ENCODE measurements around the gene HTR3E. TPM values are rescaled to one million over a fixed set of nuclear protein-coding genes. Genes with fewer than 3 reads are reported as not detected.
A peak's percentile ranks its signal among the peaks of the same experiment; 100 is the strongest.
"Not testable (repeated sequence)": the region's sequence is repeated elsewhere in the genome, so short reads cannot be mapped to it uniquely, and the experiment has no call there.

HTR3E gene
- total RNA-seq, 1 experiment from 2014 or later = not detected

DNA sequence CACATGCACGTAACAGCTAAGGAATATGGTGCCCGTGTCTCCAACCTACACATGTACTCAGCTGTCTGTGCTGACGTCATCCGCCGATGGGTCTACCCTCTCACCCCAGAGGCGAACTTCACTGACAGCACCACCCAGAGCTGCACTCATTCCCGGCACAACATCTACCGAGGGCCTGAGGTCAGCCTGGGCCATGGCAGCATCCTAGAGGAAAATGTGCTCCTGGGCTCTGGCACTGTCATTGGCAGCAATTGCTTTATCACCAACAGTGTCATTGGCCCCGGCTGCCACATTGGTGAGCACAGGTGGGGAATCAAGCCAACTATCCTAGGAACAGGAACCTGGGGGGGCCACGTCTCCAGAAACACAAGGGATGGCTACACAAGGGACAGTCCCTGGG, 43.6 kb downstream of the HTR3E start:
- H3K79me2 ChIP-seq (ENCODE audit: low read length) = peaks cover 28% of the 10 kb centered on the region
- H3K9me2 ChIP-seq (replicated peaks; ENCODE audit: insufficient read depth, low read length) = no peaks in the 10 kb centered on the region
- H3K4me2 ChIP-seq (ENCODE audit: low read depth, low read length, poor library complexity, severe bottlenecking) = no peak overlapping the region
- peaks cover 17% of the 10 kb centered on the region for H3K4me1 ChIP-seq (ENCODE audit: low read length)
- H3K27me3 ChIP-seq (ENCODE audit: low read length) = no peaks in the 10 kb centered on the region
- no peaks in the 10 kb centered on the region for H3K9me3 ChIP-seq (ENCODE audit: low read length)
- no peak overlapping the region for H3K9ac ChIP-seq (ENCODE audit: low read length)
- H3K27ac ChIP-seq (ENCODE audit: low read length) = no peak overlapping the region
- H2AFZ ChIP-seq (ENCODE audit: low read length) = no peak overlapping the region
- H3K36me3 ChIP-seq (ENCODE audit: insufficient read depth, low read length) = peaks cover 62% of the 10 kb centered on the region
- DNase-seq = no peak
- peaks cover 4% of the 10 kb centered on the region; the same call in 1 of the 2 replicates for H4K20me1 ChIP-seq (ENCODE audit: insufficient read depth, low read depth, low read length)
- H3K4me3 ChIP-seq (ENCODE audit: low read length) = no peak overlapping the region

DNA sequence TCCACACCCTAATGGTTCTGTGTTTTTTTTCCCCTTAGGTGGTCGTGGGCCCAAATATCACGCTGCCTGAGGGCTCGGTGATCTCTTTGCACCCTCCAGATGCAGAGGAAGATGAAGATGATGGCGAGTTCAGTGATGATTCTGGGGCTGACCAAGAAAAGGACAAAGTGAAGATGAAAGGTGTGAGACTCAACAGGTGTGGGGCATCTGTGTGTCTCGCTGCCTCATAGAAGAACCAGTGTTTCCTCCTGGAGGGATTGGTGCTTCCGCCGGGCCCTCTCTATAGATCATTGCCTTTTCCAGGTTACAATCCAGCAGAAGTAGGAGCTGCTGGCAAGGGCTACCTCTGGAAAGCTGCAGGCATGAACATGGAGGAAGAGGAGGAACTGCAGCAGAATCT, 45.3 kb downstream of the HTR3E start:
- H3K9me2 ChIP-seq (replicated peaks; ENCODE audit: insufficient read depth, low read length) = no peaks in the 10 kb centered on the region
- H3K27ac ChIP-seq (ENCODE audit: low read length) = no peak overlapping the region
- H3K4me3 ChIP-seq (ENCODE audit: low read length) = no peak overlapping the region
- no peaks in the 10 kb centered on the region; the same call in 1 of the 2 replicates for H4K20me1 ChIP-seq (ENCODE audit: insufficient read depth, low read depth, low read length)
- no peak overlapping the region for H2AFZ ChIP-seq (ENCODE audit: low read length)
- no peak for DNase-seq
- no peaks in the 10 kb centered on the region for H3K27me3 ChIP-seq (ENCODE audit: low read length)
- peaks cover 11% of the 10 kb centered on the region for H3K79me2 ChIP-seq (ENCODE audit: low read length)
- no peak overlapping the region for H3K9ac ChIP-seq (ENCODE audit: low read length)
- peaks cover 64% of the 10 kb centered on the region for H3K36me3 ChIP-seq (ENCODE audit: insufficient read depth, low read length)
- peaks cover 4% of the 10 kb centered on the region for H3K4me1 ChIP-seq (ENCODE audit: low read length)
- H3K9me3 ChIP-seq (ENCODE audit: low read length) = no peaks in the 10 kb centered on the region
- H3K4me2 ChIP-seq (ENCODE audit: low read depth, low read length, poor library complexity, severe bottlenecking) = no peak overlapping the region

DNA sequence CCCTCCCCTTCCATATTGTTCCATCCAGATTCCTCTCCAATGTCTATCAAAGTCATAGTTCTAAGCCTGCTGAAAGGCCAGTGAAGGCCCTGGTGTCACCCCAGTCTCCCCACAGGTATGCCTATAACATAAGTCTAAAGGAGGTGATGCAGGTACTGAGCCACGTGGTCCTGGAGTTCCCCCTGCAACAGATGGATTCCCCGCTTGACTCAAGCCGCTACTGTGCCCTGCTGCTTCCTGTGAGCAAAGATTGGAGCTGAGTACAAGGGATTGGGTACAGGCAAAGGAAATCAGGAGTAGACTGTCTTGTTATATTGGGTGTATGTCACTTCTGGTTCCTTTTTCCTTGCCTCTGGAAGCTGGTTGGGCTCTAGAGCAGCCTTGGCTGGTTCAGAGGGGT, 46.5 kb downstream of the HTR3E start:
- no peak for DNase-seq
- Histone ChIP-seq H3K9me3 (ENCODE audit: low read length) (no peaks in the 10 kb centered on the region), H4K20me1 (ENCODE audit: insufficient read depth, low read depth, low read length) (no peaks in the 10 kb centered on the region; the same call in 1 of the 2 replicates), H3K27me3 (ENCODE audit: low read length) (no peaks in the 10 kb centered on the region), H3K9me2 (replicated peaks; ENCODE audit: insufficient read depth, low read length) (no peaks in the 10 kb centered on the region), H3K27ac (ENCODE audit: low read length) (no peak overlapping the region), H3K4me3 (ENCODE audit: low read length) (no peak overlapping the region), H3K9ac (ENCODE audit: low read length) (no peak overlapping the region), H3K36me3 (ENCODE audit: insufficient read depth, low read length) (peaks cover 54% of the 10 kb centered on the region), H3K79me2 (ENCODE audit: low read length) (no peaks in the 10 kb centered on the region), H3K4me1 (ENCODE audit: low read length) (no peaks in the 10 kb centered on the region), H3K4me2 (ENCODE audit: low read depth, low read length, poor library complexity, severe bottlenecking) (no peak overlapping the region), H2AFZ (ENCODE audit: low read length) (no peak overlapping the region)

DNA sequence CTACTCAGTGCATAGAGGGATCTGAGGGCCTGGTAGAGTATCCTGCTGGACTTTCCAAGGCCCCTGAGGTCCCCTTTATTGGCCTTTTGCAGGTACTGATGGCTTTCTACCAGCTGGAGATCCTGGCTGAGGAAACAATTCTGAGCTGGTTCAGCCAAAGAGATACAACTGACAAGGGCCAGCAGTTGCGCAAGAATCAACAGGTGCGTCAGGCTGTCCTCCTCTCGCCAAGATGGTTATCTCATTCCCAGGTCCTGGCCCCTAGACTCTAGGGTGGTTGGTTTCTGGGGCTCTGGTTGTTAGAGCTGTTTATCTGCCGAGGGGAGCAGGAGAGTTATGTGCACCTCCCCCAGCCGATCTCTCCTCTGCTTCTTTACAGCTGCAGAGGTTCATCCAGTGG, 47.6 kb downstream of the HTR3E start:
- DNase-seq = no peak
- Histone ChIP-seq H3K27me3 (ENCODE audit: low read length) (no peaks in the 10 kb centered on the region), H2AFZ (ENCODE audit: low read length) (no peak overlapping the region), H3K9ac (ENCODE audit: low read length) (no peak overlapping the region), H4K20me1 (ENCODE audit: insufficient read depth, low read depth, low read length) (no peaks in the 10 kb centered on the region; the same call in 1 of the 2 replicates), H3K27ac (ENCODE audit: low read length) (no peak overlapping the region), H3K4me2 (ENCODE audit: low read depth, low read length, poor library complexity, severe bottlenecking) (no peak overlapping the region), H3K36me3 (ENCODE audit: insufficient read depth, low read length) (peaks cover 54% of the 10 kb centered on the region), H3K9me3 (ENCODE audit: low read length) (no peaks in the 10 kb centered on the region), H3K4me1 (ENCODE audit: low read length) (no peaks in the 10 kb centered on the region), H3K4me3 (ENCODE audit: low read length) (no peak overlapping the region), H3K79me2 (ENCODE audit: low read length) (no peaks in the 10 kb centered on the region), H3K9me2 (replicated peaks; ENCODE audit: insufficient read depth, low read length) (no peaks in the 10 kb centered on the region)

DNA sequence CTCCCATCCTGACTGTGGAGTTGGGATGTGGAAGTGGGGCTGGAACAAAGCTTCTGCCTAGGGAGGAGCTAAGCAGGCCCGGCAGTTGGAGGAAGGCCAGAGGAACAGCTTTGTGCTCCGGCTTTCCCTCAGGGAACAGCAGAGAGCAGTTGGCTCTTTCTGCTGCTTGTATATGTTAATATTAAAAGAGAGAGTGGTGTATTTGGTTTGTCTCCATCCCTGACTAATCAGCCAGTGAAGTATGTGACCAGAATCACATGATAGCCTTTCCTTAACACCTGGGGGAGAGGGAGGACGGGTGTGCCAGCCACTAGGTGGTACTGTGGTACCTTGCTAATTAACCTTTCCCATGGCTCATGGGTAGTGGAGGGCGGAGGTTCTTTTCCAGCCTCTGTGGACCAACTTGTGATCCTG, 48.3 kb downstream of the HTR3E start:
- H3K4me1 ChIP-seq (ENCODE audit: low read length) = no peaks in the 10 kb centered on the region
- peak; percentile 78 for DNase-seq
- H3K79me2 ChIP-seq (ENCODE audit: low read length) = no peaks in the 10 kb centered on the region
- no peaks in the 10 kb centered on the region for H3K27me3 ChIP-seq (ENCODE audit: low read length)
- no peak overlapping the region for H3K4me3 ChIP-seq (ENCODE audit: low read length)
- no peaks in the 10 kb centered on the region for H3K9me2 ChIP-seq (replicated peaks; ENCODE audit: insufficient read depth, low read length)
- H3K36me3 ChIP-seq (ENCODE audit: insufficient read depth, low read length) = peaks cover 51% of the 10 kb centered on the region
- no peak overlapping the region for H3K4me2 ChIP-seq (ENCODE audit: low read depth, low read length, poor library complexity, severe bottlenecking)
- no peaks in the 10 kb centered on the region; the same call in 1 of the 2 replicates for H4K20me1 ChIP-seq (ENCODE audit: insufficient read depth, low read depth, low read length)
- no peaks in the 10 kb centered on the region for H3K9me3 ChIP-seq (ENCODE audit: low read length)
- H2AFZ ChIP-seq (ENCODE audit: low read length) = no peak overlapping the region
- no peak overlapping the region for H3K27ac ChIP-seq (ENCODE audit: low read length)
- H3K9ac ChIP-seq (ENCODE audit: low read length) = no peak overlapping the region

DNA sequence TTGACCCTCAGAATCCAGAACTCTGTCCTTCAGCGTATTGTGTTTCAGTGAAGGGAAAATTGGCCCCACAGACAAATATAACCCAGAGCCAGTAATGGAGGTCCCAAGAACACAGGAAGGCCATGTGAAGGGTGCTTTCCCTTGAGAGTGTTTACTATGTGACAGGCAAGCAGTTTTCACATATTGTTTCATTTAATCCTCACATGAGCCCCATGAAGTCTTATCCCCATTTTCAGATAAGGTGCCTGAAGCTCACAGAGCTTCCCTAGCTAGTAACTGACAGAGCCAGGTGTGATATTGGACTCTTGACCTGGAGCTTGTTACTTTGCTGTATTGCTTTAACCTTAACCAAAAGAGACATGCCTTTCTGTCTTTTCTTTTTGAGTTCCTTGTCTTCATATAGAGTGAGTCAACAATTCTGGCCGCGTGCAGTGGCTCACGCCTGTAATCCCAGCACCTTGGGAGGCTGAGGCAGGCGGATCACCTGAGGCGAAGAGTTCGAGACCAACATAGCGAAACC, 48.9 kb downstream of the HTR3E start:
- Histone ChIP-seq H3K4me1 (ENCODE audit: low read length) (no peaks in the 10 kb centered on the region), H3K4me3 (ENCODE audit: low read length) (no peak overlapping the region), H3K27me3 (ENCODE audit: low read length) (no peaks in the 10 kb centered on the region), H3K36me3 (ENCODE audit: insufficient read depth, low read length) (peaks cover 47% of the 10 kb centered on the region), H3K4me2 (ENCODE audit: low read depth, low read length, poor library complexity, severe bottlenecking) (no peak overlapping the region), H3K27ac (ENCODE audit: low read length) (no peak overlapping the region), H3K9me3 (ENCODE audit: low read length) (no peaks in the 10 kb centered on the region), H3K9me2 (replicated peaks; ENCODE audit: insufficient read depth, low read length) (no peaks in the 10 kb centered on the region), H4K20me1 (ENCODE audit: insufficient read depth, low read depth, low read length) (no peaks in the 10 kb centered on the region; the same call in 1 of the 2 replicates), H3K9ac (ENCODE audit: low read length) (no peak overlapping the region), H3K79me2 (ENCODE audit: low read length) (no peaks in the 10 kb centered on the region), H2AFZ (ENCODE audit: low read length) (no peak overlapping the region)
- DNase-seq = no peak

DNA sequence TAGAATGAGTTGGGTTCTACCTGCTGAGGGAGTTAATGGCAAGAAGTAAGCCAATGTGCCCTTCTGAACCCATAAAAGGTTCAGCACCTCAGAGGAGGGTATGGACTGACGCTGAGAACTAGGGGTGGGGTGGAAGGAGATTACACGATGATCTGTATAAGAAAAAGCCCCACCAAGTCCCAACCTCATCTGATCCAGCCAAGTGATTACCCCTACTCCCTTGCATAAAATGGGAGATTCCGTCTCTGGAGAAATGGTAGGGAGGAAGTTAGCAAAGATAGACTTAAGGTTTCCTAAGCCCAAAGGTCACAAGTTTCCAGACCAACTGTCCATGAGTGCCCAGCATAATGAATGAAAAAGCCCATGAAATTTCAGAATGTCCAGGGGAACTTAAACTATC, 51.2 kb downstream of the HTR3E start:
- Histone ChIP-seq H3K27ac (ENCODE audit: low read length) (no peak overlapping the region), H3K9me2 (replicated peaks; ENCODE audit: insufficient read depth, low read length) (no peaks in the 10 kb centered on the region), H3K27me3 (ENCODE audit: low read length) (no peaks in the 10 kb centered on the region), H3K4me2 (ENCODE audit: low read depth, low read length, poor library complexity, severe bottlenecking) (no peak overlapping the region), H2AFZ (ENCODE audit: low read length) (no peak overlapping the region), H3K9ac (ENCODE audit: low read length) (no peak overlapping the region), H3K79me2 (ENCODE audit: low read length) (no peaks in the 10 kb centered on the region), H3K9me3 (ENCODE audit: low read length) (no peaks in the 10 kb centered on the region), H3K36me3 (ENCODE audit: insufficient read depth, low read length) (peaks cover 25% of the 10 kb centered on the region), H4K20me1 (ENCODE audit: insufficient read depth, low read depth, low read length) (no peaks in the 10 kb centered on the region), H3K4me3 (ENCODE audit: low read length) (no peak overlapping the region), H3K4me1 (ENCODE audit: low read length) (no peaks in the 10 kb centered on the region)
- no peak for DNase-seq

DNA sequence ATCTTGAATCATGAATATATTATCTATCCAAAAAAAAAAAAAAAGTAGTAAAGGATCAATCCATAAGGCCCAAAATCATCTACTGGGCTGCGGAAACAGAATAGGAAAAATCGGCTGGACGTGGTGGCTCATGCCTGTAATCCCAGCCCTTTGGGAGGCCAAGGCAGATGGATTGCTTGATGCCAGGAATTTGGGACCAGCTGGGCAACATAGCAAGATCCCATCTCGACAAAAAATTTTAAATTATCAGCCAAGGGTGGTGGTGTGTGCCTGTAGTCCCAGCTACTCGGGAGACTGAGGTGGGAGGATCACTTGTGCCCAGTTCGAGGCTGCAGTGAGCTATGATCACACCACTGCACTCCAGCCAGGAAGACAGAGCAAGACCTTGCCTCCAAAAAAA, 52.3 kb downstream of the HTR3E start:
- H3K4me3 ChIP-seq (ENCODE audit: low read length) = no peak overlapping the region
- H3K9me2 ChIP-seq (replicated peaks; ENCODE audit: insufficient read depth, low read length) = no peaks in the 10 kb centered on the region
- H3K9me3 ChIP-seq (ENCODE audit: low read length) = no peaks in the 10 kb centered on the region
- no peaks in the 10 kb centered on the region for H3K27me3 ChIP-seq (ENCODE audit: low read length)
- no peak overlapping the region for H3K27ac ChIP-seq (ENCODE audit: low read length)
- H3K36me3 ChIP-seq (ENCODE audit: insufficient read depth, low read length) = peaks cover 14% of the 10 kb centered on the region
- no peaks in the 10 kb centered on the region for H4K20me1 ChIP-seq (ENCODE audit: insufficient read depth, low read depth, low read length)
- H3K4me2 ChIP-seq (ENCODE audit: low read depth, low read length, poor library complexity, severe bottlenecking) = no peak overlapping the region
- H2AFZ ChIP-seq (ENCODE audit: low read length) = no peak overlapping the region
- no peaks in the 10 kb centered on the region for H3K4me1 ChIP-seq (ENCODE audit: low read length)
- DNase-seq = no peak
- H3K9ac ChIP-seq (ENCODE audit: low read length) = no peak overlapping the region
- H3K79me2 ChIP-seq (ENCODE audit: low read length) = no peaks in the 10 kb centered on the region

DNA sequence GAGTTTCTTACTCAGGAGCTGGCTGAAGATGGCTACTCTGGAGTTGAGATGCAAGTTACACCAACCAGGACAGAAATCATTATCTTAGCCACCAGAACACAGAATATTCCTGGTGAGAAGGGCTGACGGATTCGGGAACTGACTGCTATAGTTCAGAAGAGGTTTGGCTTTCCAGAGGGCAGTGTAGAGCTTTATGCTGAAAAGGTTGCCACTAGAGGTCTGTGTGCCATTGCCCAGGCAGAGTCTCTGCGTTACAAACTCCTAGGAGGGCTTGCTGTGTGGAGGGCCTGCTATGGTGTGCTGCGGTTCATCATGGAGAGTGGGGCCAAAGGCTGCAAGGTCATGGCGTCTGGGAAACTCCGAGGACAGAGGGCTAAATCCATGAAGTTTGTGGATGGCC, 52.9 kb downstream of the HTR3E start:
- not testable (repeated sequence) for H2AFZ ChIP-seq (ENCODE audit: low read length)

More for the DNA sequence above, 52.9 kb downstream of the HTR3E start:
- not testable (repeated sequence) for H3K9ac ChIP-seq (ENCODE audit: low read length); H3K4me2 ChIP-seq (ENCODE audit: low read depth, low read length, poor library complexity, severe bottlenecking); H3K36me3 ChIP-seq (ENCODE audit: insufficient read depth, low read length); H3K27me3 ChIP-seq (ENCODE audit: low read length); H4K20me1 ChIP-seq (ENCODE audit: insufficient read depth, low read depth, low read length); DNase-seq; H3K79me2 ChIP-seq (ENCODE audit: low read length); H3K9me3 ChIP-seq (ENCODE audit: low read length); H3K4me1 ChIP-seq (ENCODE audit: low read length); H3K4me3 ChIP-seq (ENCODE audit: low read length); H3K27ac ChIP-seq (ENCODE audit: low read length); H3K9me2 ChIP-seq (replicated peaks; ENCODE audit: insufficient read depth, low read length)

Measured in Karpas-422 (cell line).